Measurements from ENCODE around the gene BANF1. TPM values are rescaled to one million over a fixed set of nuclear protein-coding genes. Genes with fewer than 3 reads are reported as not detected.
A peak's percentile ranks its signal among the peaks of the same experiment; 100 is the strongest.

The BANF1 gene
- total RNA-seq, 4 donors from 2014 or later: 66.9 to 86.7 (median 78.3) TPM

GRCh38 chr11:66004186-66004585, 1.9 kb downstream of the BANF1 start:
- Histone ChIP-seq H3K27me3 (no peaks in the 10 kb centered on the region), H3K4me1 (peaks cover 9 to 25% of the 10 kb centered on the region in 2 donors), H3K27ac (no peak overlapping the region), H3K4me3 (replicated peaks in 1 of 3) (no peak overlapping the region), H3K36me3 (peaks cover 19 to 23% of the 10 kb centered on the region in 2 donors), H3K9me3 (no peaks in the 10 kb centered on the region)
- whole genome bisulfite sequencing, 2 donors: 96 to 97% methylated on average over 4 of the region's 4 CpGs
- intact Hi-C loops (cut with DNase I): no loop called here
- TF ChIP-seq CTCF (IDR thresholded peaks at IDR 0.05) (no peak), POLR2A (IDR thresholded peaks at IDR 0.05) (no peak)
- DNase-seq: no peak

DNA sequence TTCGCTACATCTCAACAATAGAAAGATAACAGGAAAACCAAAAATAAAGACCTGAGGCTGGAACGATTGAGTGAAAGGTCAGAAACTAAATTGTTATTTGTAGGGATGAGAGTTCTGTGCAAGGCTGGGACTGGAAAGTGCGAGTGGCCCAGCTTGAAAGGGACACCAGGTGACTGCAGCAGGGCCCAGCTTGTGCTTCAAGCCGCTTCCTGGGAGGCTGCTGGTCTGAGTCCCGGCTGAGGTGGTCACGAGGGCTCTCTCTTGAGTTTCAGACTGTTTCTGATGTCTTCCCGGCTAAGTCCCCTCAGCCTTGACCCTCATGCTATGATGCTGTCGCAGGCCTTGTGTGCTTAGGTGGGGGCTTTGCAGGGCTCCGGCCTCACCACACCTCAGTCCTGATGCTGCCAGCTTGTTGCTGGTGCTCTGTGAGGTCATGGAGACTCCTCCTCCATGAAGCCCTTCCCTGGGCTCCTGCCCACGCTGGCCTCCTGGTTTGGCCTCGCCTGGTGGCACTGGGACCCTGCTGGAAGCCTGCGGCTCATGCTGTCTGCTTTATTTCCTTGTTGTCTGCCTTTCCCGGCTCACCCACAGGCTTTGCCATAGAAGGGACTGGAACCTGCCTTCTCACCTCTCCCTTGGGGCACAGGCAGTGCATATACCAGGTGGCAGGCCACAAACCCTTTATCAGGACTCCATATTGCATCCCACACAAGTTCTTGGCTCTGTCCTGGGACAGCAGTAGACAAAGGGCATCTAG, 4.0 kb downstream of the BANF1 start:
- Histone ChIP-seq H3K9me3 (no peaks in the 10 kb centered on the region), H3K27me3 (no peaks in the 10 kb centered on the region), H3K36me3 (peaks cover 7 to 12% of the 10 kb centered on the region in 2 donors), H3K4me1 (peaks cover 4 to 23% of the 10 kb centered on the region in 2 donors), H3K27ac (no peak overlapping the region), H3K4me3 (replicated peaks in 1 of 3) (no peak overlapping the region)
- WGBS, 2 donors: 87 to 91% methylated on average over 9 to 13 of the region's 13 CpGs
- TF ChIP-seq CTCF (IDR thresholded peaks at IDR 0.05) (no peak), POLR2A (IDR thresholded peaks at IDR 0.05) (no peak)
- DNase-seq: no peak
- intact Hi-C loops (cut with DNase I): loop anchor here (5.0 kb wide), 1 partner anchor 49 kb away; no protein-coding TSS in a partner anchor

- WGBS, 2 donors: 69 to 85% methylated on average over 2 to 3 of the region's 4 CpGs
- H3K4me1 ChIP-seq: peaks cover 8 to 28% of the 10 kb centered on the region in 2 donors
- H3K9me3 ChIP-seq: no peaks in the 10 kb centered on the region
- peaks cover 7 to 12% of the 10 kb centered on the region in 2 donors for H3K36me3 ChIP-seq
- no peak for DNase-seq
- no peak for TF ChIP-seq CTCF (IDR thresholded peaks at IDR 0.05)
- TF ChIP-seq POLR2A (IDR thresholded peaks at IDR 0.05): no peak
- intact Hi-C loops (cut with DNase I): loop anchor here (5.0 kb wide), 1 partner anchor 50 kb away; no protein-coding TSS in a partner anchor
- no peaks in the 10 kb centered on the region for H3K27me3 ChIP-seq
- H3K27ac ChIP-seq: no peak overlapping the region
- H3K4me3 ChIP-seq (replicated peaks in 1 of 3): no peak overlapping the region
These were observed 4.5 kb downstream of the BANF1 start for GRCh38 chr11:66006891-66007176.

GRCh38 chr11:66007201-66007634, 4.9 kb downstream of the BANF1 start:
- TF ChIP-seq POLR2A (IDR thresholded peaks at IDR 0.05) (no peak), CTCF (IDR thresholded peaks at IDR 0.05) (no peak)
- peak in 1 of 2 donors; percentile 17 for DNase-seq
- Histone ChIP-seq H3K27ac (no peak overlapping the region), H3K36me3 (peaks cover 7 to 12% of the 10 kb centered on the region in 2 donors), H3K9me3 (no peaks in the 10 kb centered on the region), H3K27me3 (no peaks in the 10 kb centered on the region), H3K4me3 (replicated peaks in 1 of 3) (no peak overlapping the region), H3K4me1 (peaks cover 11 to 32% of the 10 kb centered on the region in 2 donors)
- 48 to 53% methylated on average over 4 to 5 of the region's 5 CpGs for WGBS, 2 donors
- intact Hi-C loops (cut with DNase I): loop anchor here (5.0 kb wide), 1 partner anchor 50 kb away; no protein-coding TSS in a partner anchor

GRCh38 chr11:66008095-66008467, 5.8 kb downstream of the BANF1 start:
- Histone ChIP-seq H3K27me3 (no peaks in the 10 kb centered on the region), H3K9me3 (no peaks in the 10 kb centered on the region), H3K4me3 (replicated peaks in 1 of 3) (no peak overlapping the region), H3K4me1 (peaks cover 12 to 38% of the 10 kb centered on the region in 2 donors), H3K27ac (peak overlapping the region in 2 of 3 donors; percentile 43 to 79), H3K36me3 (peaks cover 7 to 12% of the 10 kb centered on the region in 2 donors)
- TF ChIP-seq POLR2A (IDR thresholded peaks at IDR 0.05) (no peak), CTCF (IDR thresholded peaks at IDR 0.05) (no peak)
- DNase-seq: no peak
- intact Hi-C loops (cut with DNase I): loop anchor here (5.0 kb wide), 1 partner anchor 51 kb away; no protein-coding TSS in a partner anchor
- 87 to 91% methylated on average over 2 of the region's 2 CpGs for WGBS, 2 donors
